ENCODE results near the gene C2orf72.

GRCh38 chr2:231028889-231029288 is 8.4 kb upstream of the C2orf72 start:
- no peak for TF ChIP-seq CTCF (conservative IDR thresholded peaks at IDR 0.05)
- TF ChIP-seq EZH2 (IDR thresholded peaks at IDR 0.05; ENCODE audit: low read depth): no peak

Measured in PC-9 (cell line).